NCI-H748 treated with DMSO at 0.1 percent for 48 hours (cell line): ENCODE data around the gene TMC4.
"Not testable (repeated sequence)": the region's sequence is repeated elsewhere in the genome, so short reads cannot be mapped to it uniquely, and the experiment has no call there.

Experiments used
- DNase-seq: peaks from one replicate; lab custom pipeline; 2025; lab: John Stamatoyannopoulos, UW

TMC4 gene

DNA sequence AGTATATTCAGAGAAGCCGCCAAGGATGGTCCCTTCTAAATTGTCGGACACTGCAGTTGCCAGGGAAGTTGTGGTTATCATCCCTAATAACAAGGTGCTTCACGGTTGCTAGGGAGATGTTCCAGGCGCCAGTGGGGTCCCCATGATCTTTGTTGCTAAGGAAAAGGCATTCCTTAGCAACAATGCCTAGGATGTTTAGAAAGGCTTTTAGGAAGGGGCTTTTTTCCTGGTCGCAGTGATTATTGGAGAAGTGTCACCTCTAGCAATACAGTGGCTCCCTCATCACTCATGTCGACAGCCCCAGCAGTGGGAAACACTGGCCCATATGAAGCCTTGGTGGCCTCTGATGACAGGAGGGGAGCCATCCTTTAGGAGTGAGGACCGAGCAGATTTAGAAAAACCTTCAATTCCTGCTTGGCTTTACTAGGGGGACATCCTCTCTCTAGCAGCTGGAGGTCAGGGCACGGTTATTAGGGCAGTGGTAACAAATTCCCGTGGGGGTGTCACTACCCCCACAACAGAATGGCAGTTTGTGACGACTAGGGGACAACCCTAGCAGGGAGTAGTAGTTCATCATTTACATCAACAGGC lies 6.4 kb upstream of the TMC4 start:
- no peak for DNase-seq

- DNase-seq: peak; percentile 15
These were observed 5.8 kb upstream of the TMC4 start for GRCh38 chr19:54178581-54179261.

DNA sequence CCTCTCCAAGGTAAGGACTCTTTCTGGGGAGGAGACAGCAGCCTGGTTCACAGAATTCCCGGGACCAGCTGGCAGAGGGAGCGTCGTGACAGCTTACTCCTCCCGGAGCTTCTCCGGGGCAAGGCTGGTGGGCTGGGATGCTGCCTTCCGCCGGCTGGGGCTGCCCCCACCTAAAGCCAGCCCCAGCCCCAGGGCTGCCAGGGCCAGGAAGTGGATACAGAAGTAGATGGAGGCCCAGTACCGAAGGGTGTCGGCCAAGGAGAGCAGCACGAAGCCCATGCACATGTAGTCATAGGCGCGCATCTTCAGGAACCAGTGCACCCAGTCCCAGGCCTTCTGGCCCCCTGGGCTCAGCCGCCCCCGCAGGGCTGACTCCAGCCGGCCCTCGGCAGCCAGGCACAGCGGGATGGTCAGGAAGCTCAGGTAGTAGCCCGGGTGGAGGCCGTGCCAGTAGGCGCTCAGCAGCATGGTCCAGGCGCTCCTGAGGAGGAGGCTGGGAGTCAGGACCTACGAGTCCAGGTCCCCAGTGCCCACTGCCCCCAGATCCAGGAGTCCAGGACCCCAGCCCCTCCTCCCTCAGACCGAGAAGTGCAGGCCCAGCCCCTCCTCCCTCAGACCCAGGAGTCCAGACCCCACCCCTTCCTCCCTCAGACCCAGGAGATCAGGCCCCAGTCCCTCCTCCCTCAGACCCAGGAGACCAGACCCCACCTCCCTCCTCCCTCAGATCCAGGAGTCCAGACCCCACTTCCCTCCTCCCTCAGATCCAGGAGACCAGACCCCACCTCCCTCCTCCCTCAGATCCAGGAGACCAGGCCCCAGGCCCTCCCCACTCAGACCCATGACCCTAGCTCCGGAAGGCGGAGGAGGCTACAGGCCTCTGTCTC lies 1.2 kb upstream of the TMC4 start:
- DNase-seq: no peak

DNA sequence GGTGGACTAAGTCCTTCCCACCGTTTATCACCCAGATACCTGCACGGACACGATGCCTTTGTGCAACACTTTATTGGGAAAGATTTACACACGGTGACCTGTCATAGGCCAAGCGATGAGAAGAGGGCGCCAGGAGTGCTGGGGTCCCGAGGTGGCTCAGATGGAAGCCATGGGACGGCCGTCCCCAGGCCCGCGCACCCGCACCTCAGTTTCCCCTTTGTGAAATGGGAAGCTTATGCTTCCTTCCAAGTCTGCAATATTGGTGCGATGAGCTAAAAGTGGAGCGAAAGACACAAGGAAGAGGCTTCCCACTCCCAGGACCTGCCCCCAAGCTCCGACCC lies 369 bp upstream of the TMC4 start:
- no peak for DNase-seq

DNA sequence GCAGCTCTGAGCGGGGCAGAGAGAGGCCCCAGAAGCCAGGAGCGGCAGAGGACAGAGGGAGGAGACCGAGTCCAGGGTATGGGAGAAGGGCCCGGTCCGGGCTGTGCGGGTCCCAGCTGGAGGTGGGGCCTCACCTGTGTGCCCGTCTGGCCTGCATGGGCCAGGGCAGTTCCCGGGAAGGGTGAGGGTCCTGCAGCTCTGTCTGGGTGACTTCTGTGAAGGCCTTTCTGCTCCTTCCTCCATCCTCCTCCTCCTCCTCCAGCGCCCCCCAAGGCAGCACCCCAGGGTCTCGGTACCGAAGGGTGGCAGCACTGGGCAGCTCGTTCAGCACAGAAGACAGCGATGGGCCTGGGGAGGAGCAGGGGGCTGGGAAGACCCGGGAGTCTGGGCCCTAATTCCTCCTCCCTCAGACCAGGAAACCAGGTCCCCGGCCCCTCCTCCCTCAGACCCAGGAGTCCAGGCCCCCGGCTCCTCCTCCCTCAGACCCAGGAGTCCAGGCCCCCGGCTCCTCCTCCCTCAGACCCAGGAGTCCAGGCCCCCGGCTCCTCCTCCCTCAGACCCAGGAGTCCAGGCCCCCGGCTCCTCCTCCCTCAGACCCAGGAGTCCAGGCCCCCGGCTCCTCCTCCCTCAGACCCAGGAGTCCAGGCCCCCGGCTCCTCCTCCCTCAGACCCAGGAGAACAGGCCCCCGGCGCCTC lies 1.1 kb downstream of the TMC4 start:
- DNase-seq: not testable (repeated sequence)

DNA sequence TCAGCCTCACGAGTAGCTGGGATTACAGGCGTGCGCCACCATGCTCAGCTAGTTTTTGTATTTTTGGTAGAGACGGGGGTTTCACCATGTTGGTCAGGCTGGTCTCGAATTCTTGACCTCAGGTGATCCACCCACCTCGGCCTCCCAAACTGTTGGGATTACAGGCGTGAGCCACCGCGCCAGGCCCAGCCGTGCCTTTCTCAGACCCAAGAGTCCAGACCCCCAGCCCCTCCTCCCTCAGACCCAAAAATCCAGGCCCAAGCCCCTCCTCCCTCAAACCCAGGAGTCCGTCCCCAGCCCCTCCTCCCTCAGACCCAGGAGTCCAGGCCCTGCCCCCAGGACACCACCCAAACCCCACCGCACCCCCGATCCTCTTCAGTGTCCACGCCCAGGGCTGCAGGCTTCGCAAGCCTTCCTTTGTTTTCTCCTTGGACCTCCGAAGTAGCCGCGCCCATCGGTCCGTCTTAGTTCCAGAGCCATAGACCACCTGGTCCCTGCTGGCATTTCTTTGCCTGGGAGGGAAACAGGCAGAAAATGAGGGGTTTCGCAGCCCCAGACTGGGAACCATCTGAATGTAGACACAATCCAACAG lies 3.7 kb downstream of the TMC4 start:
- no peak for DNase-seq

DNA sequence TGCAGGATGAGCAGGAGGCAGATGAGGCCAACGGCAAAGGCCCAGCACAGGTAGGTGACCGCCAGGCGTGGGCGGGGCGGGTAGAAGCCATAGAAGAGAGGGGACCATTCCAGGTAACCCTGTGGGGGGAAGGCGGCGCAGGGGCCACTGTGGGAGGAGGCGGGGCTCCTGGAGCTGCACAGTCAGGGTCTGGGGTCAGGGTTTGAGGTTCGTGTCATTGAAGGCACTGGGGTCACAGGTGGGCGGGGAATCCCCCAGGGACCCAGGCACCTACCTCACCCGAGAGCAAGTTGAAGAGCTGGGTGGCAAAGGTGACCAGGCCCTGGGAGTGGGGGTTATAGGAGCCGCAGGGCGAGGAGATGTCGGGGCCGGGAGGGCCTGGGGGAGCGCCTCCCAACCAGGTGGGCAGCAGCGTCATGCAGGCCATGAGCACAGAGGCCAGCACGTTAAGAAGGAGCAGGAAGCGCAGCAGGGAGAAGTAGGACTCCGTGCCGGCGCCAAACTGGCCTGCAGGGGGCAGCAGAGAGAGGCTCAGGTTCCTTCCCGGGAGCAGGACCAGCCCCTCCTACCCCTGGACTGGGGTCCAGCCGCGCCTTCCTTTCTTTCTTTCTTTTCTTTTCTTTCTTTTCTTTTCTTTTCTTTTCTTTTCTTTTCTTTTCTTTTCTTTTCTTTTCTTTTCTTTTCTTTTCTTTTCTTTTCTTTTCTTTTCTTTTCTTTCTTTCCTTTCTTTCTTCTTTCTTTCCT lies 4.6 kb downstream of the TMC4 start:
- DNase-seq: peak; percentile 62

DNA sequence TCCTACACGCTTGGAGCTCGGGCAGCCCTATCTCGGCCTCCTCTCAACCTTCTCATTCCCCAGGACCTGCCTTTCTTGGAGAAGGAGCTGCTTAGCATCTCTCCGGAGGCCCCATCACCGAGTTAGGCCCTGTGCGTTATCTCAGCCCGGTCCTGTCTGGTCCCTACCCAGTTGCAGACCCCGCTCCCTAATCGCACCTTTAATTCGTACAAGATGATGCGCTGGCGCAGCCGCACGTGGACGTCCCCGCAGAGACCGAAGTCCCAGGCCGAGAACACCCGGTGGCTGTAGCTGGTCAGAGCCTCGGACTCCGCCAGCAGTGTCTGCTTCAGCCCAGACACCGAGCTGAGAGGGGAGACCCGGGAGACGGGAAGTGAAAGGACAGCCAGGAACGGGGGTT lies 7.7 kb downstream of the TMC4 start:
- no peak for DNase-seq

DNA sequence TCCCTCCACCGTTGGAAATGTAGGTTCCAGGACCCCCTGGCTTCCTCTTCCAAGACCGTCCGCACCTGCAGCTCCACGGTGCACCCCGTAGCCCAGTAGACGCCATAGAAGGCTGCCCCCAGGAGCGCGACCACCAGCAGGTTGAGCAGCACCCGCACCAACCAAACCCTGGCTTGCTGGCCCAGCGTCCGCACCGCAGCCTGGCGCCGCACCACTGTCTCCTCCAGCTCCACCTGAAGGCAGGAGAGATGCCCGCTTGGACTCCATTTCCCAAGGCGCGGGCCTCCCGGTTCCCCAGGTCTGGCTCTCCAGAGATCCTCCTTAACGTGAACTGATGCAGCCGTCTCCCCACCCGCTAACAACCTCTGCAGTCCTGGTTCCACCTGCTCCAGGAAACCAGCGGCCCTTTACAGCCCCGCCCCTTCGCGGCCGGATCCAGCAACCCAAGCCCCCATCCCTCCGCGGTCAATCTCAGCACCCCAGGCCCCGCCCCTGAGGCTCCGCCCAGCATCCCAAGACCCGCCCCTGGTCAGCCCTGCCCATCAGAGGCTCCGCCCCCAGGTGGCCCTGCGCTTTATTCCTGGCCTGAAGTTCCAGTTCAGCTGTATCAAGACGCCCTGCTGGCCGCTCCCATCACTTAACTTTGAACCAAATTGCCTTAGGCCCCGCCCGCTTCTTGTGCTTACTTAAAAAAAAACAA lies 8.4 kb downstream of the TMC4 start:
- DNase-seq: peak; percentile 62

GRCh38 chr19:54162884-54163283 lies 10.1 kb downstream of the TMC4 start:
- no peak for DNase-seq

- DNase-seq: peak; percentile 82
These were observed 10.6 kb downstream of the TMC4 start for GRCh38 chr19:54162241-54162805.

- DNase-seq: no peak
These were observed 12.1 kb downstream of the TMC4 start for GRCh38 chr19:54160854-54161253.

DNA sequence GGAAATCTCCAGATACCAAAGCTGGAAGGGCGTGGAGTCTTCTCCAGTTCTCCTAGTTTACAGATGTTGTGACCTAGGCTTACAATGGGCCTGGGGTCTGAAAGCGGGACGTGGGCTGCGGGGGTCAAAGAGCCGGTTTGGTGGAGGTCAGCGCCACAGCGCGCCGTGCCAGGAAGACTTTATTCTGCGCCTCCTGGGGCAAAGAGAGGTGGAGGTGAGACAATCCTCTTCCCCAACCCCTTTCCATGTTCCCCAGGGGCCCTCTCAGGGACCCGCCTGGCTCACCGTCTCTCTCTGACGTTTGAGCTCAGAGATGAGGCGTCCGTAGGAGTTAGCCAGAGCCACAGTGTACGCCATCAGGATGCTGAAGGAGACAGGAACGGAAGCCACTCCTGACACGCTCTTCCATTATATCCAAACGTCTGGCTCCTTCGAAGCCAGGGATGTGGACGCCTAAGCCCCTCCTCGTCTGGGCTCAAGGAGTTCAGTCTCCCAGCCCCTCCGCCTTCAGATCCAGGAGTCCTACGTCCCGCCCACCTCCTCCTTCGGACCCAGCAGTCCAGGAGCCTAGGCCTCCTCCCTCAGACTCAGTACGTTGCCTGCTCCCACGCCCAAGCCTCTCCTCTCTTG lies 12.7 kb downstream of the TMC4 start:
- no peak for DNase-seq

DNA sequence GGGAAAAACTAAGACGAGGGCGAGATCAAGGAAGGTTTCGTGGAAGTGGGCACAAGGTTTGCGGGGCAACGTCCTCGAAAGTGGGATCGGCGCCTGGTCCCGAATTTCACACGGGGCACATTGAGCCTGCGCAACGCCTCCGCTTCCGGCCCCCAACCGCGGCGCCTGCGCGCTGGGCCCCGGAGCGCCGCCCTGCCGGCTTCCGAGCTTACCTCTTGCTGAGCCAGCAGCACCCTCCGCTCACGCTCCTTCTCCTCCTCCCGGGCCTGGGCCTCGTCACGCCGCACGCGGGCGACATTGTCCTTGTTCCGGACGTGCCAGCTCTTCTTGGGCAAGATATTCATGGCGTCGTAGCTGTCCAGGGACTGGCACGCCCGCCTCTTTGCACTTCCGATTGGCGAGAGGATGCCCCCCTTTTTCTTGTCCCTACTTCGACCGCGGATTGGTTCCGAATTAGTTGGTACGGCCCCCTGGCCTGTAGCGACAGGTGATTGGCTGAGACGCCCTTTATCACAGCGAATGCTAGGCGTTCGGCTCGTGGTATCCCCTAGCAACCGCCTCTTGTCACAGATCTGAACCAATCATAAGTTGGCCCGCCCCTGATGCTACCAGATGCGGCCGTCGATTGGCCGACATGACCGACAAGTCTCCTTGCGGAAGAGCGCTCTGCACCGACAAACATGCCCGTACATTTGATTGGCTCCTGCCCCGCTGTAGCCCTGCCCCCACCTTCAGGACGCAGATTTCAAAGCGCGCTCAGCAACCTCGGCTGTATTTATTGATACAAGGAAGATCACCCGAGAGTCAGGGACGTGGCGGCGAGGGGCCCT lies 13.4 kb downstream of the TMC4 start, which contains the start of gene LENG1:
Gene LENG1, minus strand, starts transcription at position 370 of the 830 bp plus-strand sequence. Its CDS starts 26 bp downstream, at position 344.
- peak; percentile 100 for DNase-seq

- no peak for DNase-seq
These were observed 14.1 kb downstream of the TMC4 start for GRCh38 chr19:54158812-54159351.

- no peak for DNase-seq
These were observed 16.0 kb downstream of the TMC4 start for GRCh38 chr19:54156953-54157352.

GRCh38 chr19:54156490-54156889 lies 16.5 kb downstream of the TMC4 start:
- no peak for DNase-seq

DNA sequence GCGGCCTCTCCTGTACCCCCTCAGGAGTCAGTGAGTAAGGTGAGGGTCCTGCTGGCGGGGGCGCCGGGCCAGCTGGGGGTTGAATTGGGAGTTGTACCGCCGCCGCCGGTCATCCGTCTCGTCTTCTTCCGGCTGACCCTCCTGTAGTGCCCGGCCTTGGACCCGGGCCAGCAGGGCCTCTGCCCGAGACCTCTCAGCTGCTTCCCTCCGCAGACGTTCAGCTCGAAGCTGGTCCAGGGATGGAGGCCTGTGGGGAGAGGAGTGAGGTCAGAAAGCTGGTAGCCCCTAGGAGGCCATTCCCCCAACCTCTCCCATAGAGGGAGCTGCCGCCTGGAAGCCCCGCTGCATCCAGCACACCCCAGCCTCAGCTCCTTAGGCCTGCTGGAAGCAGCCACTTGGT lies 17.3 kb downstream of the TMC4 start:
- no peak for DNase-seq
